Head of caudate nucleus (tissue), 42 donors: ENCODE measurements around the gene MYO5A.
"Not testable (repeated sequence)": the region's sequence is repeated elsewhere in the genome, so short reads cannot be mapped to it uniquely, and the experiment has no call there.

Experiments used
- DNase-seq, 42 donors: peaks; one replicate each; pipeline versions ENCODE4 v3.0.0 to v3.0.0-alpha.2; 2020 to 2021; ENCODE audit warnings: mixed read lengths in 7 of 42
- intact Hi-C: fragments of 100-400 bp; cut with DNase I; formaldehyde crosslinking; loops from one replicate; pipeline ENCODE4 v1.15.0; 2022

Gene MYO5A

GRCh38 chr15:52486003-52486996, 42.4 kb downstream of the MYO5A start:
- intact Hi-C loops, result no loop called here
- peak in 29 of 42 donors; percentile 16 to 76 (median 45) for DNase-seq

- DNase-seq, result no peak
- intact Hi-C loops, result no loop called here
These were observed 43.4 kb downstream of the MYO5A start for GRCh38 chr15:52485290-52485689.

- intact Hi-C loops, result no loop called here
- DNase-seq, result no peak
These were observed 45.0 kb downstream of the MYO5A start for GRCh38 chr15:52483707-52484106.

- intact Hi-C loops, result no loop called here
- peak in 1 of 42 donors; percentile 16 for DNase-seq
These were observed 46.8 kb downstream of the MYO5A start for GRCh38 chr15:52481915-52482314.

- DNase-seq, result no peak
- intact Hi-C loops, result no loop called here
These were observed 47.7 kb downstream of the MYO5A start for GRCh38 chr15:52480990-52481389.

GRCh38 chr15:52466716-52467115, 62.0 kb downstream of the MYO5A start:
- no peak for DNase-seq
- intact Hi-C loops, result loop anchor here (10.0 kb wide), 1 partner anchor 58 kb away; the partner anchor contains the start of gene MYO5A

GRCh38 chr15:52466134-52466701, 62.5 kb downstream of the MYO5A start:
- DNase-seq, result peak in 37 of 42 donors; percentile 15 to 63 (median 40)
- intact Hi-C loops, result loop anchor here (10.0 kb wide), 1 partner anchor 59 kb away; the partner anchor contains the start of gene MYO5A

- no peak for DNase-seq
- intact Hi-C loops, result loop anchor here (10.0 kb wide), 1 partner anchor 60 kb away; the partner anchor contains the start of gene MYO5A
These were observed 64.2 kb downstream of the MYO5A start for GRCh38 chr15:52464478-52464877.

- intact Hi-C loops, result loop anchor here (10.0 kb wide), 1 partner anchor 61 kb away; the partner anchor contains the start of gene MYO5A
These were observed 64.6 kb downstream of the MYO5A start for GRCh38 chr15:52464040-52464439.

GRCh38 chr15:52463638-52464037, 65.0 kb downstream of the MYO5A start:
- DNase-seq, result peak in 1 of 42 donors; percentile 36

More at GRCh38 chr15:52464040-52464439, 64.6 kb downstream of the MYO5A start:
- no peak for DNase-seq

GRCh38 chr15:52462806-52463360, 65.8 kb downstream of the MYO5A start:
- intact Hi-C loops, result loop anchor here (10.0 kb wide), 1 partner anchor 62 kb away; the partner anchor contains the start of gene MYO5A

More at GRCh38 chr15:52463638-52464037, 65.0 kb downstream of the MYO5A start:
- intact Hi-C loops, result loop anchor here (10.0 kb wide), 1 partner anchor 61 kb away; the partner anchor contains the start of gene MYO5A

GRCh38 chr15:52459701-52460100, 69.0 kb downstream of the MYO5A start:
- DNase-seq, result not testable (repeated sequence)
- intact Hi-C loops, result loop anchor here (10.0 kb wide), 1 partner anchor 65 kb away; the partner anchor contains the start of gene MYO5A

More at GRCh38 chr15:52462806-52463360, 65.8 kb downstream of the MYO5A start:
- peak in 1 of 42 donors; percentile 35 for DNase-seq

- DNase-seq, intact Hi-C loops: not testable (repeated sequence)
These were observed 69.4 kb downstream of the MYO5A start for GRCh38 chr15:52459265-52459664.

- intact Hi-C loops, result no loop called here
- DNase-seq, result peak in 8 of 42 donors; percentile 15 to 55 (median 28)
These were observed 80.4 kb downstream of the MYO5A start for GRCh38 chr15:52448011-52448890.

GRCh38 chr15:52445954-52446353, 82.7 kb downstream of the MYO5A start:
- intact Hi-C loops, result no loop called here
- DNase-seq, result no peak

GRCh38 chr15:52445553-52445952, 83.1 kb downstream of the MYO5A start:
- intact Hi-C loops, result no loop called here
- no peak for DNase-seq

- DNase-seq, intact Hi-C loops: not testable (repeated sequence)
These were observed 85.5 kb downstream of the MYO5A start for GRCh38 chr15:52443205-52443604.

GRCh38 chr15:52441841-52442240, 86.8 kb downstream of the MYO5A start:
- peak in 7 of 42 donors; percentile 19 to 49 (median 31) for DNase-seq
- intact Hi-C loops, result no loop called here
